B cell (primary cell): ENCODE results near the gene C3orf70.

Experiments
- CTCF ChIP-seq: fragments of 200-600 bp; IDR thresholded peaks from one replicate; pipeline ENCODE4 v1.8.0; 2022; ENCODE audit warnings: antibody characterized with exemption, mild to moderate bottlenecking
- EZH2 ChIP-seq: IDR thresholded peaks from 2 replicates; pipeline ENCODE4 v1.6.1; 2012; ENCODE audit warnings: borderline replicate concordance, low read depth, mild to moderate bottlenecking, moderate library complexity, low read length; ENCODE audit not compliant: insufficient read depth, poor library complexity, severe bottlenecking

DNA sequence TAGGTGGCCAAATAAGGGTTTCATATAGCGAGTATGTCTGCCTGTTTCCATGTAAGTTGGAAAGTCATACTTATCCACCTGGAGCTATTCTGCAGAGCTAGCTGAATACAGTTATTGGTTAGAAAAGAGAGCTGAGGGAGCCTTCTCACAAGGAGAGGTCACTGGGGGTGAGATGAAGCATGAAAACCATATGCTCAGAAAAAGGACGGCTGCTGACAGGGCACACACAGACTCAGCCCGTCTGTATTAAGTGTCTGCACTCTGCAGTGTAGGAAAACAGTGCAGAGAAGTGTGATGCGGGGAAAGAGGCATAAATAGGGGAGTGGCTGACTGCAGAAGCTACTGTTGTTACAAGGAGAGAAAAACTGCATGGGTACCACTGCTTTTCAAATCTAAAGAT, 58.2 kb downstream of the C3orf70 start:
- TF ChIP-seq CTCF (no peak), EZH2 (no peak)
